Liver (tissue), 3 donors: Measurements from ENCODE around the gene FUBP1.

ENCODE experiments used
- EGR1 ChIP-seq, 2 donors: IDR thresholded peaks; 2 replicates each; pipeline ENCODE4 v1.6.1; 2016 to 2018; ENCODE audit warnings: antibody characterized with exemption in 2 of 2, low read depth in 2 of 2
- FOXA1 ChIP-seq: IDR thresholded peaks from 2 replicates; pipeline ENCODE4 v1.6.1; 2016; ENCODE audit warnings: antibody characterized with exemption
- GABPA ChIP-seq, 2 donors: IDR thresholded peaks in 1 of 2; conservative IDR thresholded peaks in 1 of 2; 2 replicates each; pipeline ENCODE4 v1.6.1; 2016; ENCODE audit warnings: antibody characterized with exemption in 2 of 2, mild to moderate bottlenecking in 1 of 2, moderate library complexity in 1 of 2
- JUND ChIP-seq, 2 donors: IDR thresholded peaks; 2 replicates each; pipeline ENCODE4 v1.6.1; 2016; ENCODE audit warnings: antibody characterized with exemption in 2 of 2
- RAD21 ChIP-seq, 2 donors: IDR thresholded peaks; 2 replicates each; pipeline ENCODE4 v1.6.1; 2016; ENCODE audit warnings: antibody characterized with exemption in 2 of 2, mild to moderate bottlenecking in 2 of 2
- RXRA ChIP-seq, 2 donors: IDR thresholded peaks; 2 replicates each; pipeline ENCODE4 v1.6.1; 2017 to 2018; ENCODE audit warnings: antibody characterized with exemption in 2 of 2, mild to moderate bottlenecking in 1 of 2
- SP1 ChIP-seq: IDR thresholded peaks from 2 replicates; pipeline ENCODE4 v1.6.1; 2018; ENCODE audit warnings: antibody characterized with exemption, mild to moderate bottlenecking
- TAF1 ChIP-seq: conservative IDR thresholded peaks from 2 replicates; pipeline ENCODE4 v1.6.1; 2016; ENCODE audit warnings: antibody characterized with exemption, mild to moderate bottlenecking
- YY1 ChIP-seq: IDR thresholded peaks from 2 replicates; pipeline ENCODE4 v1.6.1; 2016; ENCODE audit warnings: antibody characterized with exemption, mild to moderate bottlenecking
- TF ChIP-seq, protein P1 (sequence below): fragments of 150-350 bp; IDR thresholded peaks from 2 replicates; pipeline ENCODE4 v1.5.1; 2017; ENCODE audit warnings: improper control_type of control experiment, low read depth, low read length; ENCODE audit not compliant: missing input control
- TF ChIP-seq, protein P2 (sequence below): IDR thresholded peaks from 2 replicates; pipeline ENCODE4 v1.6.1; 2016; ENCODE audit warnings: antibody characterized with exemption
- TF ChIP-seq, protein P3 (sequence below): IDR thresholded peaks from 2 replicates; pipeline ENCODE4 v1.6.1; 2016; ENCODE audit warnings: antibody characterized with exemption, mild to moderate bottlenecking
- TF ChIP-seq, protein P4 (sequence below): IDR thresholded peaks from 2 replicates; pipeline ENCODE4 v1.6.1; 2016; ENCODE audit warnings: antibody characterized with exemption
- TF ChIP-seq, protein P5 (sequence below): IDR thresholded peaks from 2 replicates; pipeline ENCODE4 v1.6.1; 2016; ENCODE audit warnings: antibody characterized with exemption
- donor health status: healthy.
- donor health status: healthy.

DNA sequence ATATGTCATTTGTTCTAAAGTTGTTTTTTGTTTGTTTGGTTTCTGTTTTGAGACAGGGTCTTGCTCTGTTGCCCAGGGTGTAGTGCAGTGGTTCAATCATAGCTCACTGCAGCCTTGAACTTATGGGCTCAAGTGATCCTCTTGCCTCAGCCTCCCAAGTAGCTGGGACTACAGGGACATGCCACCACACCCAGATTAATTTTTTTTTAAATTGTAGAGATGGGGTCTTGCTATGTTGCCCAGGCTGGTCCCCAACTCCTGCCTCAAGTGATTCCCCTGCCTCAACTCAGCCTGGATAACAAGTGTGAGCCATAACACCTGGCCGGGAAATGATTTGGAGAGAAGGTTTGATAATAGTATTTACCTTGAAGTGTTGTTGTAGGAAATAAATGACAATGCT is 72.2 kb downstream of the FUBP1 start:
- TF ChIP-seq, protein P1, sequence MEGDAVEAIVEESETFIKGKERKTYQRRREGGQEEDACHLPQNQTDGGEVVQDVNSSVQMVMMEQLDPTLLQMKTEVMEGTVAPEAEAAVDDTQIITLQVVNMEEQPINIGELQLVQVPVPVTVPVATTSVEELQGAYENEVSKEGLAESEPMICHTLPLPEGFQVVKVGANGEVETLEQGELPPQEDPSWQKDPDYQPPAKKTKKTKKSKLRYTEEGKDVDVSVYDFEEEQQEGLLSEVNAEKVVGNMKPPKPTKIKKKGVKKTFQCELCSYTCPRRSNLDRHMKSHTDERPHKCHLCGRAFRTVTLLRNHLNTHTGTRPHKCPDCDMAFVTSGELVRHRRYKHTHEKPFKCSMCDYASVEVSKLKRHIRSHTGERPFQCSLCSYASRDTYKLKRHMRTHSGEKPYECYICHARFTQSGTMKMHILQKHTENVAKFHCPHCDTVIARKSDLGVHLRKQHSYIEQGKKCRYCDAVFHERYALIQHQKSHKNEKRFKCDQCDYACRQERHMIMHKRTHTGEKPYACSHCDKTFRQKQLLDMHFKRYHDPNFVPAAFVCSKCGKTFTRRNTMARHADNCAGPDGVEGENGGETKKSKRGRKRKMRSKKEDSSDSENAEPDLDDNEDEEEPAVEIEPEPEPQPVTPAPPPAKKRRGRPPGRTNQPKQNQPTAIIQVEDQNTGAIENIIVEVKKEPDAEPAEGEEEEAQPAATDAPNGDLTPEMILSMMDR = no peak
- no peak for TF ChIP-seq JUND (IDR thresholded peaks at IDR 0.05)
- TF ChIP-seq, protein P2, sequence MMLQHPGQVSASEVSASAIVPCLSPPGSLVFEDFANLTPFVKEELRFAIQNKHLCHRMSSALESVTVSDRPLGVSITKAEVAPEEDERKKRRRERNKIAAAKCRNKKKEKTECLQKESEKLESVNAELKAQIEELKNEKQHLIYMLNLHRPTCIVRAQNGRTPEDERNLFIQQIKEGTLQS = no peak
- TF ChIP-seq, protein P3, sequence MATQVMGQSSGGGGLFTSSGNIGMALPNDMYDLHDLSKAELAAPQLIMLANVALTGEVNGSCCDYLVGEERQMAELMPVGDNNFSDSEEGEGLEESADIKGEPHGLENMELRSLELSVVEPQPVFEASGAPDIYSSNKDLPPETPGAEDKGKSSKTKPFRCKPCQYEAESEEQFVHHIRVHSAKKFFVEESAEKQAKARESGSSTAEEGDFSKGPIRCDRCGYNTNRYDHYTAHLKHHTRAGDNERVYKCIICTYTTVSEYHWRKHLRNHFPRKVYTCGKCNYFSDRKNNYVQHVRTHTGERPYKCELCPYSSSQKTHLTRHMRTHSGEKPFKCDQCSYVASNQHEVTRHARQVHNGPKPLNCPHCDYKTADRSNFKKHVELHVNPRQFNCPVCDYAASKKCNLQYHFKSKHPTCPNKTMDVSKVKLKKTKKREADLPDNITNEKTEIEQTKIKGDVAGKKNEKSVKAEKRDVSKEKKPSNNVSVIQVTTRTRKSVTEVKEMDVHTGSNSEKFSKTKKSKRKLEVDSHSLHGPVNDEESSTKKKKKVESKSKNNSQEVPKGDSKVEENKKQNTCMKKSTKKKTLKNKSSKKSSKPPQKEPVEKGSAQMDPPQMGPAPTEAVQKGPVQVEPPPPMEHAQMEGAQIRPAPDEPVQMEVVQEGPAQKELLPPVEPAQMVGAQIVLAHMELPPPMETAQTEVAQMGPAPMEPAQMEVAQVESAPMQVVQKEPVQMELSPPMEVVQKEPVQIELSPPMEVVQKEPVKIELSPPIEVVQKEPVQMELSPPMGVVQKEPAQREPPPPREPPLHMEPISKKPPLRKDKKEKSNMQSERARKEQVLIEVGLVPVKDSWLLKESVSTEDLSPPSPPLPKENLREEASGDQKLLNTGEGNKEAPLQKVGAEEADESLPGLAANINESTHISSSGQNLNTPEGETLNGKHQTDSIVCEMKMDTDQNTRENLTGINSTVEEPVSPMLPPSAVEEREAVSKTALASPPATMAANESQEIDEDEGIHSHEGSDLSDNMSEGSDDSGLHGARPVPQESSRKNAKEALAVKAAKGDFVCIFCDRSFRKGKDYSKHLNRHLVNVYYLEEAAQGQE = no peak
- no peak for TF ChIP-seq RAD21 (IDR thresholded peaks at IDR 0.05)
- TF ChIP-seq TAF1 = no peak
- TF ChIP-seq, protein P4, sequence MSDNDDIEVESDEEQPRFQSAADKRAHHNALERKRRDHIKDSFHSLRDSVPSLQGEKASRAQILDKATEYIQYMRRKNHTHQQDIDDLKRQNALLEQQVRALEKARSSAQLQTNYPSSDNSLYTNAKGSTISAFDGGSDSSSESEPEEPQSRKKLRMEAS = no peak
- TF ChIP-seq YY1 = no peak
- no peak for TF ChIP-seq RXRA (IDR thresholded peaks at IDR 0.05)
- no peak for TF ChIP-seq GABPA (IDR thresholded peaks at IDR 0.05 in 1 of 2, conservative IDR thresholded peaks at IDR 0.05 in 1 of 2)
- TF ChIP-seq FOXA1 = no peak
- TF ChIP-seq, protein P5, sequence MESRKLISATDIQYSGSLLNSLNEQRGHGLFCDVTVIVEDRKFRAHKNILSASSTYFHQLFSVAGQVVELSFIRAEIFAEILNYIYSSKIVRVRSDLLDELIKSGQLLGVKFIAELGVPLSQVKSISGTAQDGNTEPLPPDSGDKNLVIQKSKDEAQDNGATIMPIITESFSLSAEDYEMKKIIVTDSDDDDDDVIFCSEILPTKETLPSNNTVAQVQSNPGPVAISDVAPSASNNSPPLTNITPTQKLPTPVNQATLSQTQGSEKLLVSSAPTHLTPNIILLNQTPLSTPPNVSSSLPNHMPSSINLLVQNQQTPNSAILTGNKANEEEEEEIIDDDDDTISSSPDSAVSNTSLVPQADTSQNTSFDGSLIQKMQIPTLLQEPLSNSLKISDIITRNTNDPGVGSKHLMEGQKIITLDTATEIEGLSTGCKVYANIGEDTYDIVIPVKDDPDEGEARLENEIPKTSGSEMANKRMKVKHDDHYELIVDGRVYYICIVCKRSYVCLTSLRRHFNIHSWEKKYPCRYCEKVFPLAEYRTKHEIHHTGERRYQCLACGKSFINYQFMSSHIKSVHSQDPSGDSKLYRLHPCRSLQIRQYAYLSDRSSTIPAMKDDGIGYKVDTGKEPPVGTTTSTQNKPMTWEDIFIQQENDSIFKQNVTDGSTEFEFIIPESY = no peak
- TF ChIP-seq SP1 = no peak
- no peak for TF ChIP-seq EGR1 (IDR thresholded peaks at IDR 0.05; ENCODE audit: low read depth in 2 of 2)
